ENCODE results near the gene CYTH3. TPM values are rescaled to one million over a fixed set of nuclear protein-coding genes. Genes with fewer than 3 reads are reported as not detected.

The CYTH3 gene
- total and polyA plus RNA-seq, 12 donors, result 15.9 to 27.9 (median 20.5) TPM

- ATAC-seq, result no peak
- H3K9me3 ChIP-seq, result no peaks in the 10 kb centered on the region
- peak overlapping the region in 5 of 10 donors; percentile 17 to 91 (median 70) for H3K27ac ChIP-seq
- TF ChIP-seq CTCF (IDR thresholded peaks at IDR 0.05), result no peak
- peaks cover 0 to 85% (median 26%) of the 10 kb centered on the region in 9 donors for H3K36me3 ChIP-seq
- WGBS, 2 donors, result 88 to 92% methylated on average over 36 of the region's 36 CpGs
- H3K4me3 ChIP-seq, result no peak overlapping the region
- intact Hi-C loops (cut with DNase I), result loop anchor here in 4 of 10 donors (5.0 to 10.0 kb wide), 4 partner anchors 37 to 109 kb away; partner anchors contain the start of gene CYTH3 (in 1 of the 4)
- peaks cover 30 to 80% (median 50%) of the 10 kb centered on the region in 9 donors for H3K4me1 ChIP-seq
- no peak for DNase-seq
- H3K27me3 ChIP-seq, result no peaks in the 10 kb centered on the region
These were observed 106.7 kb downstream of the CYTH3 start for GRCh38 chr7:6165521-6166320.

- Histone ChIP-seq H3K27me3 (no peaks in the 10 kb centered on the region), H3K9me3 (no peaks in the 10 kb centered on the region), H3K27ac (peak overlapping the region in 3 of 10 donors; percentile 41 to 91 (median 89)), H3K4me1 (peaks cover 34 to 86% (median 57%) of the 10 kb centered on the region in 9 donors), H3K4me3 (no peak overlapping the region), H3K36me3 (peaks cover 0 to 79% (median 21%) of the 10 kb centered on the region in 9 donors)
- 75 to 78% methylated on average over 19 of the region's 19 CpGs for WGBS, 2 donors
- DNase-seq, result peak in 1 of 2 donors; percentile 25
- intact Hi-C loops (cut with DNase I), result loop anchor here in 4 of 10 donors (5.0 to 10.0 kb wide), 4 partner anchors 37 to 110 kb away; partner anchors contain the start of gene CYTH3 (in 1 of the 4)
- no peak for ATAC-seq
- TF ChIP-seq CTCF (IDR thresholded peaks at IDR 0.05), result no peak
These were observed 107.3 kb downstream of the CYTH3 start for GRCh38 chr7:6165075-6165474.

- WGBS, 2 donors, result 73% methylated on average over 28 of the region's 28 CpGs
- Histone ChIP-seq H3K4me3 (no peak overlapping the region), H3K27ac (peak overlapping the region in 4 of 10 donors; percentile 20 to 91 (median 65)), H3K4me1 (peaks cover 38 to 92% (median 63%) of the 10 kb centered on the region in 9 donors), H3K36me3 (peaks cover 0 to 78% (median 17%) of the 10 kb centered on the region in 9 donors), H3K9me3 (no peaks in the 10 kb centered on the region), H3K27me3 (no peaks in the 10 kb centered on the region)
- peak in 7 of 9 donors; percentile 11 to 41 (median 20) for TF ChIP-seq CTCF (IDR thresholded peaks at IDR 0.05)
- ATAC-seq (no peak), DNase-seq (peak; percentile 58 to 61)
- intact Hi-C loops (cut with DNase I), result loop anchor here in 9 of 10 donors (5.0 to 10.0 kb wide), 7 partner anchors 60 to 158 kb away; partner anchors contain the start of gene CYTH3 (in 8 of the 9)
These were observed 107.9 kb downstream of the CYTH3 start for GRCh38 chr7:6164491-6164890.

- Histone ChIP-seq H3K9me3 (no peaks in the 10 kb centered on the region), H3K36me3 (peaks cover 0 to 77% (median 17%) of the 10 kb centered on the region in 9 donors), H3K27ac (peak overlapping the region in 3 of 10 donors; percentile 20 to 91 (median 89)), H3K27me3 (no peaks in the 10 kb centered on the region), H3K4me3 (no peak overlapping the region), H3K4me1 (peaks cover 38 to 95% (median 62%) of the 10 kb centered on the region in 9 donors)
- intact Hi-C loops (cut with DNase I), result loop anchor here in 9 of 10 donors (5.0 to 10.0 kb wide), 7 partner anchors 61 to 158 kb away; partner anchors contain the start of gene CYTH3 (in 8 of the 9)
- 86 to 87% methylated on average over 7 of the region's 7 CpGs for WGBS, 2 donors
- no peak for TF ChIP-seq CTCF (IDR thresholded peaks at IDR 0.05)
- DNase-seq, result no peak
- no peak for ATAC-seq
These were observed 108.4 kb downstream of the CYTH3 start for GRCh38 chr7:6164010-6164409.

Data from heart right ventricle (tissue), 16 donors.